GM12878 (cell line): ENCODE measurements around the gene EAF1.

Experiments used
- BCL11A ChIP-seq: IDR thresholded peaks from 2 replicates; pipeline ENCODE4 v1.6.1; 2011; ENCODE audit warnings: low read depth, low read length
- BMI1 ChIP-seq: fragments of 450-650 bp; IDR thresholded peaks from 2 replicates; pipeline ENCODE4 v1.6.1; 2016; ENCODE audit warnings: mild to moderate bottlenecking, moderate library complexity, borderline replicate concordance
- BRCA1 ChIP-seq: IDR thresholded peaks from 2 replicates; pipeline ENCODE4 v1.6.1; 2011; ENCODE audit warnings: low read depth, low read length, improper control_type of control experiment
- CEBPZ ChIP-seq: fragments of 150-350 bp; IDR thresholded peaks from 2 replicates; pipeline ENCODE4 v1.6.1; 2016; ENCODE audit warnings: low read depth, low read length
- CTCF ChIP-seq, 3 experiments: IDR thresholded peaks in 2 of 3; conservative IDR thresholded peaks in 1 of 3; 2 replicates each; pipeline ENCODE4 v1.5.1; 2011; ENCODE audit warnings: low read depth in 3 of 3, low read length in 3 of 3, mild to moderate bottlenecking in 3 of 3, control low read depth in 2 of 3, moderate library complexity in 2 of 3, inconsistent platforms in 1 of 3, mixed read lengths in 1 of 3; ENCODE audit not compliant: control insufficient read depth in 2 of 3, insufficient read depth in 1 of 3; ENCODE audit errors: extremely low read depth in 1 of 3
- CUX1 ChIP-seq: IDR thresholded peaks from 2 replicates; pipeline ENCODE4 v1.6.1; 2012; ENCODE audit warnings: improper control_type of control experiment, low read depth, low read length; ENCODE audit not compliant: insufficient replicate concordance
- EED ChIP-seq: sonication (generic); IDR thresholded peaks from 2 replicates; pipeline ENCODE4 v1.6.1; 2016; ENCODE audit warnings: antibody characterized with exemption, low read depth
- HCFC1 ChIP-seq: fragments of 150-350 bp; IDR thresholded peaks from 2 replicates; pipeline ENCODE4 v1.6.1; 2014; ENCODE audit warnings: low read length
- KAT2A ChIP-seq: conservative IDR thresholded peaks from 2 replicates; pipeline ENCODE4 v1.6.1; 2011; ENCODE audit warnings: low read depth, low read length; ENCODE audit not compliant: control insufficient read depth
- PAX5 ChIP-seq: IDR thresholded peaks from 2 replicates; pipeline ENCODE4 v1.6.1; 2011; ENCODE audit warnings: low read depth, low read length, borderline replicate concordance
- RELA ChIP-seq: fragments of 450-650 bp; IDR thresholded peaks from 2 replicates; pipeline ENCODE4 v1.8.0; 2014; ENCODE audit warnings: borderline replicate concordance; ENCODE audit not compliant: partially characterized antibody
- REST ChIP-seq: IDR thresholded peaks from 2 replicates; pipeline ENCODE4 v1.6.1; 2012; ENCODE audit warnings: mild to moderate bottlenecking, low read depth, low read length
- SP1 ChIP-seq: IDR thresholded peaks from one replicate; pipeline ENCODE4 v1.6.1; 2011; ENCODE audit warnings: low read depth, low read length
- YY1 ChIP-seq: IDR thresholded peaks from 2 replicates; pipeline ENCODE4 v1.6.1; 2011; ENCODE audit warnings: low read depth, mild to moderate bottlenecking, low read length

GRCh38 chr3:15428539-15428938, 1.1 kb downstream of the EAF1 start:
- TF ChIP-seq RELA (no peak), SP1 (no peak), KAT2A (no peak), HCFC1 (no peak), EED (no peak), REST (no peak), BMI1 (no peak), BCL11A (no peak), PAX5 (no peak), YY1 (no peak), CTCF (IDR thresholded peaks at IDR 0.05 in 2 of 3, conservative IDR thresholded peaks at IDR 0.05 in 1 of 3; ENCODE audit: control insufficient read depth in 2 of 3, extremely low read depth in 1 of 3, insufficient read depth in 1 of 3, low read depth in 3 of 3, low read length in 3 of 3) (no peak), BRCA1 (no peak), CUX1 (no peak), CEBPZ (no peak)
